HG03565 (cell line): Measurements from ENCODE around the gene CRYL1.

ENCODE experiments used
- ATAC-seq: cut with Tn5 transposase; IDR thresholded peaks from one replicate; pipeline ENCODE4 v1.9.1; 2021; ENCODE audit warnings: mild to moderate bottlenecking, moderate library complexity; ENCODE audit not compliant: unreplicated experiment

Gene CRYL1

GRCh38 chr13:20387006-20387405 is 138.7 kb downstream of the CRYL1 start:
- ATAC-seq: no peak

GRCh38 chr13:20383058-20383457 is 142.6 kb downstream of the CRYL1 start:
- ATAC-seq: no peak

GRCh38 chr13:20381401-20381800 is 144.3 kb downstream of the CRYL1 start:
- no peak for ATAC-seq

GRCh38 chr13:20378721-20379120 is 146.9 kb downstream of the CRYL1 start:
- ATAC-seq: no peak

GRCh38 chr13:20377720-20378119 is 147.9 kb downstream of the CRYL1 start:
- no peak for ATAC-seq

GRCh38 chr13:20375871-20376270 is 149.8 kb downstream of the CRYL1 start:
- ATAC-seq: no peak

- no peak for ATAC-seq
Observed at GRCh38 chr13:20373861-20374260, 151.8 kb downstream of the CRYL1 start.

- ATAC-seq: no peak
Observed at GRCh38 chr13:20371825-20372224, 153.8 kb downstream of the CRYL1 start.

GRCh38 chr13:20370815-20371421 is 154.7 kb downstream of the CRYL1 start:
- no peak for ATAC-seq

- peak; percentile 95 for ATAC-seq
Observed at GRCh38 chr13:20369886-20370361, 155.7 kb downstream of the CRYL1 start.

GRCh38 chr13:20366056-20366455 is 159.6 kb downstream of the CRYL1 start:
- no peak for ATAC-seq

- no peak for ATAC-seq
Observed at GRCh38 chr13:20363603-20364002, 162.1 kb downstream of the CRYL1 start.

GRCh38 chr13:20363172-20363571 is 162.5 kb downstream of the CRYL1 start:
- ATAC-seq: no peak

GRCh38 chr13:20362484-20363041 is 163.1 kb downstream of the CRYL1 start:
- ATAC-seq: no peak

GRCh38 chr13:20360835-20361412 is 164.7 kb downstream of the CRYL1 start:
- no peak for ATAC-seq

GRCh38 chr13:20360041-20360491 is 165.6 kb downstream of the CRYL1 start:
- no peak for ATAC-seq

- no peak for ATAC-seq
Observed at GRCh38 chr13:20359335-20359734, 166.3 kb downstream of the CRYL1 start.

- ATAC-seq: no peak
Observed at GRCh38 chr13:20358022-20358421, 167.6 kb downstream of the CRYL1 start.

- ATAC-seq: no peak
Observed at GRCh38 chr13:20356444-20356843, 169.2 kb downstream of the CRYL1 start.

GRCh38 chr13:20354722-20355121 is 170.9 kb downstream of the CRYL1 start:
- ATAC-seq: no peak

GRCh38 chr13:20353973-20354372 is 171.7 kb downstream of the CRYL1 start:
- no peak for ATAC-seq
